Colon (tissue), 2 donors: ENCODE results near the gene BCAP31.
"Not testable (repeated sequence)": the region's sequence is repeated elsewhere in the genome, so short reads cannot be mapped to it uniquely, and the experiment has no call there.

Experiments
- FAIRE-seq: peaks from 2 replicates; lab custom pipeline; 2012; peaks lifted over from hg19 to GRCh38; lab: Jason Lieb, UNC
- donor health status: control.
- donor health status: control.

Gene BCAP31

GRCh38 chrX:153762626-153763173 is 38.5 kb upstream of the BCAP31 start:
- FAIRE-seq = no peak

GRCh38 chrX:153761863-153762262 is 37.7 kb upstream of the BCAP31 start:
- no peak for FAIRE-seq

DNA sequence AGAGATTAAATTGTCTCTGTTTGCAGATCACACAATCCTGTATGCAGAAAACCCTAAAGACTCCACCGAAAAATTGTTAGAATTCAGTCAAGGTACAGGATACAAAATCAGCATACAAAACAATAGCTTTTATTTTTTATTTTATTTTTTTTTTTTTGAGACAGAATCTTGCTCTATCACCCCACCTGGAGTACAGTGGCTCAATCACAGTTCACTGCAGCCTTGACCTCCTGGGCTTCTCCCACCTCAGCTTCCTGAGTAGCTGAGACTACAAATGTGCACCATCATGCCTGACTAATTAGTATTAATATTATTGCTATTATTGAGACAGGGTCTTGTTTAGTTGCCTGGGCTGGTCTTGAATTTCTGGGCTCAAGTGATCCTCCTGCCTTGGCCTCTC is 30.9 kb upstream of the BCAP31 start:
- no peak for FAIRE-seq

DNA sequence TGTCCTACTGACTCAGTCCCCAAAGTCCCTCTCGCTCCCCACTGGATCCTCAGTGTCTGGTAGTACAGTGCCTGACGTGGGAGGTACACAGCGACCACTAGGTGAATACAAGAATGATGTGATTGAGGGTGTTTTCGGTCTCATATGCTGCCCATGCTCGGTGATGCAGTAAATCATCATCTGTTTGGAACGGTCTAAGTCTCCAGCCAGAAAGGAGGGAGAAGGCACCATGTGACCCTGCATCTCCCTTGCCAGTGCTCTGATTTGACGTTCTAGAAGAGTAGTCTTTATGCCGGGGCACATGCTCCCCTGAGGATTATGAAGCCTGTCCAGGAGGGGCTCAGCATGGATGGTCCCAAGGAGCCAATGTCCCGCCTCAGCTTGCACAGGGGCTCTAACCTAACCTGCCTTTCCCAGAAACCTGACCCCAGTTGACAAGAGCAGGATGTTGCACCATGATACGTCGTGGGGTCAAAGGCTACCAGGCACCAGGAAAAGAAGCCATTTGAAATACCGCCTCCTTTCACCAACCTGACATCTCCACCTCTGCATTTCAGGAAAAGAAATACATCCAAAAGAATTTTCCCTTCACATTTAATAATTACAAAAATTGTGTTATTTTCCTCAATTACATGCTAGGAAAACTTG is 26.1 kb upstream of the BCAP31 start:
- no peak for FAIRE-seq

- FAIRE-seq = not testable (repeated sequence)
Measured at GRCh38 chrX:153749017-153749416, 24.8 kb upstream of the BCAP31 start.

GRCh38 chrX:153746991-153747390 is 22.8 kb upstream of the BCAP31 start:
- not testable (repeated sequence) for FAIRE-seq

DNA sequence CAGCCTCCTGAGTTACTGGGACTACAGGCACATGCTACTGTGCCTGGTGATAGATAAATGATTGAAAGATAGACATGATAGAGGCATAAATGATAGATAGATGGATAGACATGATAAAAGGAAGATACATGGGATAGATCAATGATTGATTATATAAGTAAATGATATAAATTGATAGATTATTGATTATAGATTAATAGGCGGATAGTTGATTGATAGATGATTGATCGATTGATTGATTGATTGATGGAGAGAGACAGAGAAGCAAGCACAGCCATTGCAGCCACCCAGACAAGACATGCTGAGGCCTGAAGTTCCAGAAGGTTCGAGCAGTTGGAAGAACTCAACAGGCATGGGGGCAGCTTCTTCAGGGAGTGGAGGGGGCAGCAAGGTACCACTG is 22.2 kb upstream of the BCAP31 start:
- no peak for FAIRE-seq

DNA sequence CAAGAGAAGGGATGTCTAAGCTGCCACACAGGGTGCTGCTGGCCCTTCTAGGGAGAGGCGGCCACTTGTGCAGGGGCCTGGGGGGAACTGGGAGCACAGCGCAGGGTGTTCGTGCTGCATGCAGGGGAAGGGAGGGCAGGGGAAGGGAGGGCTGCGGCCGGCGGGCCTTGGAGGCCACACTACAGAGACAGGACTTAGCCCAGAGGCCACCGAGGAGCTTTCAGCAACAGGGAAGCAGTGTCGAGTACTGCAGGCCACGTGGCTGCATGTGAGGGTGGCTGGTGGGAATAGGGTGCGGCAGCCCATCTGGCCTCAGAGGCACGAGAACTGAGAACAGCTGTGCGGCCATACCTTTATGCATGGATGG is 20.9 kb upstream of the BCAP31 start:
- FAIRE-seq = not testable (repeated sequence)

- no peak for FAIRE-seq
Measured at GRCh38 chrX:153744210-153745066, 20.3 kb upstream of the BCAP31 start.

DNA sequence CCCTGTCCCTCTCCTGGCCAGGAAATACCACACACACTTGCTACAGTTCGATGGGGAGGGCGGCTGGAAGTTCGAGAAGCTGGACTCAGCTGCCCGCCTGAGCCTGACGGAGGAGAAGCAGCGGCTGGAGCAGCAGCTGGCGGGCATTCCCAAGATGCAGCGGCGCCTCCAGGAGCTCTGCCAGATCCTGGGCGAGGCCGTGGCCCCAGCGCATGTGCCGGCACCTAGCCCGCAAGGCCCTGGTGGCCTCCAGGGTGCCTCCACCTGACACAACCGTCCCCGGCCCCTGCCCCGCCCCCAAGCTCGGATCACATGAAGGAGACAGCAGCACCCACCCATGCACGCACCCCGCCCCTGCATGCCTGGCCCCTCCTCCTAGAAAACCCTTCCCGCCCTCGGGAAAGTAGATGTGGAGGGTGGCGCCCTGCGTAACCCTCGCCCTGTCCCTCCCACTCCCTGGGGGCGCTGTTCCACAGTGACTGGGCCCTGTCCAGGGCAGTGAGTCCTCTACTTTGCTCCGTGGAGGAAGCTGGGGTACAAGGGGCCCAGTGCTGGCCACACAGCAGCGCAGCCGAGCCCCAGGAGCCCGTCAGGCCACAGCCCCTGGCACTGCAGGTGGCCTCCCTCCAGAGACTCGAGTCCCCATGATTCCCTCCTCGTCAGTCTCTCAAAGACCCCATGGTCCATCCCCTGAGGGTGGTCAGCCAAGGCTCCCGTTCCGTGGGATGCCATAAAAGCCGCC is 19.5 kb upstream of the BCAP31 start:
- not testable (repeated sequence) for FAIRE-seq

DNA sequence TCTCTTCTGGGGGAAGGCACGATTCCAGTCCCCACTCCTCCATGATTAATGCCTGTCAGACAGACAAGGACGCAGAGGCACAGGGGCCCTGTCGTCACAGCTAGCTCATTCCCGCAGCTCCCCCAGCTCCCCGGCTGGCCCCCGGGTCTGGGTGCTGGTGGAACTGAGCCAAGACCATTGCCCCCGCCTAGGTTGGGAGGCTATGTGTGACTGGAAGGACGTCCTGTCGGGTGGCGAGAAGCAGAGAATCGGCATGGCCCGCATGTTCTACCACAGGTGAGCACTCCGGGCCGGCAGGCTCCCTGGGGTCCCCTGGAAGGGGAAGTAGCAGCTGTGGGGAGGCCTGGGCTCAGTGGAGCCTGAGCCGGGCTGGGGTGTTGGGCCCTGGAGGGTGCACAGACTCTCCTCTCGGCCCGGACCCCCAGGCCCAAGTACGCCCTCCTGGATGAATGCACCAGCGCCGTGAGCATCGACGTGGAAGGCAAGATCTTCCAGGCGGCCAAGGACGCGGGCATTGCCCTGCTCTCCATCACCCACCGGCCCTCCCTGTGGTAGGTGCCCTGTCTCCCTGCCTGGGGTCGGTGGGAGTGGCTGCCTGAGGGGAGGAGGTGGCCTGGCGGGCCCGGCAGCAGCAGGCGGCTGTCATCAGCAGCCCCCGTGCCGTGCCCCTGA is 18.7 kb upstream of the BCAP31 start:
- not testable (repeated sequence) for FAIRE-seq

GRCh38 chrX:153742111-153742510 is 17.9 kb upstream of the BCAP31 start:
- not testable (repeated sequence) for FAIRE-seq

DNA sequence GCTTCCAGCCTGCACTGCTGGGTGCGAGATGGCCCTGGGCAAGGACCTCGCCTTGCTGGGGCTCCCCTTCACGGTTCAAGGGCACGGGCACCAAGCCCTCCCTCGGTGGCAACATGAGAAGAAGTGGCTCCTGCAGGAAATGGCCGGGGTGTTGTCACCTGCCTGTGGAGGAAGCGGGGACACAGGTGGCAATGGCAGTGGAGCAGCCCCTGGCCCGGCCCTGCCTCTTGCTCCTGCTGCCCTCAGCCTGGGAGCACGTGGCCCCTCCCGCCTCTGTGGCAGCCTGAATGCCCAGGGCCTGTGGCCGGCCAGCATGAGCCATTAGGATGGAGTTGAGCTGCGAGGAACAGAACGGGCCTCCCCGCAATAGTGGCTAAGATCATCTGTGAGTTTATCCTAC is 17.3 kb upstream of the BCAP31 start:
- no peak for FAIRE-seq

DNA sequence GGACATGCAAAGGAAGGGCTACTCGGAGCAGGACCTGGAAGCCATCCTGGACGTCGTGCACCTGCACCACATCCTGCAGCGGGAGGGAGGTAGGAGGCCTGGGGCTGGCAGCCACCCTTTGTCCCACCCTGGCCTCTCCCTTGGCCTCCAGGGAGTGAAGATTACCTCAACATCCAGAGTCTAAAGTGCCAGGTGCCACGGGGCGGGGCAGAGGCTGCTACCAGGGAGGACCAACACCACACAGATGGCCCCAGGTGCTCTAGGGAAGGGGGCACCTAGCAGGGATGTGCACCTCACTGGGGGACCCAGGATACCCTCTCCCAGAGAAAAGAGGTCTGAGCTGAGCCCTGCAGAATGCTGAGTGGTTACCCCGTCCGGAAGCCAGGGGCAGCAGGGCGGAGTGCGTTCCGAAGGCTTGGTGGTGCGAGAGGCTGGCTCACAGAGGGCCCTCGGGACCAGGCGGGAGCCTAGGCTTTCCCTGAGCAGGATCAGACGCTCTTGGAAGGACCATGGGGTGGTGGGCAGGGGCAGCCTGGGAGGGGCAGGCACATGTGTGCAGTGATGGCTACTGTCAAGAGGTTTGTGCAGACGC is 16.5 kb upstream of the BCAP31 start:
- no peak for FAIRE-seq

DNA sequence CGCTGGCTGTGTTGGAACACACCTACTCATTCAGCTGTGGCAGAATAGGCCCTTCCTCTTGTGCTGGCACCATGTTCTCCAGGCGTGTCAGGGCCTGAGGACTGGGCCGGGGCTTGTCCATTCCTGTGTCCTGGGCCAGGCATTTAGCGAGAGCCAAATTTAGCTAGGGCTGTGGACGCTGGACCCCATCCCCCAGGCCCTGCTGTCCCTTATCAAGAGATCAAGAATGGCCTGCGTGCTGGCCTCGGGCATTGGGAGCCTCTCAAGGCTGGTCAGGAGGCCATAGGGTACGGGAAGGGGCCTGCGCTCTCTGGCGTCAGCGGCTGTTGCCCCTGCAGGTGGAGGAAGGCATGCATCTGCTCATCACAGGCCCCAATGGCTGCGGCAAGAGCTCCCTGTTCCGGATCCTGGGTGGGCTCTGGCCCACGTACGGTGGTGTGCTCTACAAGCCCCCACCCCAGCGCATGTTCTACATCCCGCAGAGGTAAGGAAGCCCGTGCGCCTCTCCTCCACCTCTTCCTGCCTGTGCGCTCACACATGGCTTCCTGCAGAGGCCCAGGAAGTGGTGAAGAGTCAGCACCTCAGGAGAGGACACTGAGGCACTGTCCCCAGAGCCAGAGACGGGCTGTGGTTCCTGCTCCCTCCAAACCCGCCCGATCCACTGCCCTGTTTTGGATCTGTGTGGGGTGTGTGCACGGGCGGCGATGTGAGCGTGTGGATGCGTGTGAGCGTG is 15.7 kb upstream of the BCAP31 start:
- FAIRE-seq = no peak

DNA sequence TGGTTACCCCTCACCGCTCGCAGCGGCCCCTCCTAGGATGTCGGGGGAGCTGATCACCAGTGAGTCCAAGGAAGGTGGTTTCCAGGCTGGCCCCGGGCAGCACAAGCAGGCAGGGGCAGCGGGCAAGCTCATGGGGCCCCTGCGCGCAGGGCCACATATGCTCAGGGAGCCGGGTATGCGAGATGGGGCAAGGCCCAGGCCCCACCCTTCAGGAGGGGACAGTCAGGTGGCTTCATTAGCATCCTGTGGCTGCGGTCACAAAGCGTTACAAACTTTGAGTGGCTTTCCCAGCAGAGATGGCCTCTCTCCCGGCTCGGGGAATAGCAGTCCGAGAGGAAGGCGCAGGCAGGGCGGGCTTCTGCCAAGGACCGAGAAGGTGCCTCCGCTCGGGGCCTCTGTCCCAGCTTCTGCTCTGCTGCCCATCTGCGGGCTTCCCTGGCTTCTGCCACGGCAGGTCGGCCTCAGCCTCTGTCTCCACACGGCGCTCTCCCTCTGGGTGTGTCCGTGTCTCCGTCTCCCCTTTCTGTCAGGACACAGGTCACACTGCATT is 13.9 kb upstream of the BCAP31 start:
- no peak for FAIRE-seq

- no peak for FAIRE-seq
Measured at GRCh38 chrX:153736871-153737441, 12.8 kb upstream of the BCAP31 start.

DNA sequence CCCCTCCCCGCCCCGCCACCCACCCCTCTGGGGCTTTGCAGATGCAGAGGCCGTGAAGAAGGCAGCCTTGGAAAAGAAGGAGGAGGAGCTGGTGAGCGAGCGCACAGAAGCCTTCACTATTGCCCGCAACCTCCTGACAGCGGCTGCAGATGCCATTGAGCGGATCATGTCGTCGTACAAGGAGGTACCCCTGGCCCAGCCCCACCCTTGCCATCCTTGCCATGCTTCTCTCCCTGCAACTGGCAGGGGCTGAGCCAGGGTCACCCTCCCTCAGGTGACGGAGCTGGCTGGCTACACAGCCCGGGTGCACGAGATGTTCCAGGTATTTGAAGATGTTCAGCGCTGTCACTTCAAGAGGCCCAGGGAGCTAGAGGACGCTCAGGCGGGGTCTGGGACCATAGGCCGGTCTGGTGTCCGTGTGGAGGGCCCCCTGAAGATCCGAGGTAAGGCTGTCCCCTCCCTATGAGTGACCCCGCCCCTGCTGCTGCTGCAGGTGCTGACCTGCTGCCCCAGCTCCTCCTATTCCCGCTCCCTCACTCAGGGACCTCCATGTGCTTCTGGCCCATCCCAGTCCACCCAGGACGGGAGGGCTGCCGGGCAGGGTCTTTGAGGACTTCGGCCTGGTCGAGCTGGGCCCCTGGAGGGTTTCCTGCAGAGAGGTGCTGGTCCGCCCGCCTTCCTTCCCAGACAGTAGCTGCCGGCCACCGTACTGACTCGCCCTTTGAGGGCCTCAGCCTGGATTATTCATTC is 12.1 kb upstream of the BCAP31 start:
- no peak for FAIRE-seq

DNA sequence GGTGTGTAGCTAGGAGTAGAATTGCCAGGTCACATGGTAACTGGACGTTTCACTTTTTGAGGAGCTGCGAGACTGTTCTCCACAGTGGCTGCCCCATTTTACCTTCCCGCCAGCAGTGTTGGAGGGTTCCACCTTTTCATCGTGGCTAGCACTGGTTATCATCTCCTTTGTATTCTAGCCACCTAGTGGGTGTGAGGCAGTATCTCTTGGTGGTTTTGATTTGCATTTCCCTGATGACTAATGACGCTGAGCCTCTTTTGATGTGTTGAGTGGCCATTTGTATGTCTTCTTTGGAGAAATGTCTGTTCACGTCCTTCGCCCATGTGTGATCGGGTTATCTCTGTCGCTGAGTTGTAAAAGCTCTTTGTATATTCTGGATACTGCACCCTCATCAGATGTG is 11.1 kb upstream of the BCAP31 start:
- FAIRE-seq = no peak

DNA sequence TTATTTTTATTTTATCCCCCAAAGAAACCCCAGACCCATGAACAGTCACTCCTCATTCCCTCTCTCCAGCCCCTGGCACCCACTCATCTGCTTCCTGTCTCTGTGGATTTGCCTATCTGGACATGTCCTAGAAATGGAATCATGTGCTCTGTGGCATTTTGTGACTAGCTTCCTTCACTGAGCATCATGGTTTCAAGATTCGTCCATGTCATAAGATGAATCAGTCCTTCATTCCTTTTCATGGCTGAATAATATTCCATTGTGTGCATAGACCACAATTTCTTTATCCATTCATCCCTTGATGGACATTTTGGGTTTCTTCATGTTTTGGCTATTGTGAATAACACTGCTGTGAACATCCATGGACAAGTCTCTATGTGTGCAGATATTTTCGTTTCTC is 10.7 kb upstream of the BCAP31 start:
- FAIRE-seq = no peak
